ENCODE measurements around the gene ZNF575. TPM values are rescaled to one million over a fixed set of nuclear protein-coding genes. Genes with fewer than 3 reads are reported as not detected.
A peak's percentile ranks its signal among the peaks of the same experiment; 100 is the strongest.

Gene ZNF575
- total and polyA plus RNA-seq, 2 donors (not counting 3 experiments of a cell fraction or from before 2014, with no cell fraction given) = 0.57 to 3.0 TPM

DNA sequence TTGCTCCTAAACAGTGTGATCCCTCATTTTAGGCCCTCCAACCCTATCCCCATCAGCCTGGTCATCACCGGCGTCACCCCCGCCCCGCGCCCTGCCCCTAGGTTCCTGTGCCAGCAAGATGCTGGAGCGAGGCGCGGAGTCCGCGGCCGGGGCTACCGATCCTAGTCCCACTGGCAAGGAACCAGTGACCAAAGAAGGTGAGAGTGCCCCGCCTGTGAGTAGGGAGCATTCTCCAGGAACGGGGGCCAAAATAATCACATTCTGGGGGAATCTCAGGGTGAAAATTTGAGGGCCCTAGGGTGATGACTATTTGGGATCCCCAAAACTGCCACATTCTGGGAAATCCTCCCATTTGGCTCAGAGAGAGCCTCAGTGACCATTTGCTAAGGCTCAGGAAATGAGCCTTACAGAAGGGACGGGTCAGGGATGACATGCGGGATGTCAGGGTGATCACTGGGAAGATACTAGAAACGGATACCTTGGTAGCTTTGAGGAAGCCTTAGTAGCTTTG, 1.4 kb downstream of the ZNF575 start:
- peak overlapping the region; percentile 46 for H2AFZ ChIP-seq (ENCODE audit: low read depth, low read length)
- BruUV-seq (replicated peaks) = no TSS peak
- no peak overlapping the region for H3K9ac ChIP-seq (replicated peaks; ENCODE audit: extremely low read depth, insufficient read depth, low read length)
- DNase-seq (ENCODE audit: low read depth, low spot score) (no peak), FAIRE-seq (no peak)
- TF ChIP-seq FOS (IDR thresholded peaks at IDR 0.05; ENCODE audit: borderline replicate concordance, insufficient read depth, low read length) (no peak), MYC (IDR thresholded peaks at IDR 0.05; ENCODE audit: low read depth, low read length) (no peak), POLR2AphosphoS5 (IDR thresholded peaks at IDR 0.05; ENCODE audit: insufficient read depth, low read depth, low read length) (no peak), EZH2 (IDR thresholded peaks at IDR 0.05; ENCODE audit: borderline replicate concordance, low read depth, low read length, severe bottlenecking) (no peak), POLR2A (IDR thresholded peaks at IDR 0.05; ENCODE audit: low read depth, low read length) (no peak), JUN (IDR thresholded peaks at IDR 0.05; ENCODE audit: borderline replicate concordance, insufficient read depth, insufficient read length, low read depth) (no peak), GATA2 (IDR thresholded peaks at IDR 0.05; ENCODE audit: insufficient read depth, insufficient read length, low read depth, low read length) (no peak)
- TF ChIP-seq, protein P1, sequence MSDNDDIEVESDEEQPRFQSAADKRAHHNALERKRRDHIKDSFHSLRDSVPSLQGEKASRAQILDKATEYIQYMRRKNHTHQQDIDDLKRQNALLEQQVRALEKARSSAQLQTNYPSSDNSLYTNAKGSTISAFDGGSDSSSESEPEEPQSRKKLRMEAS (IDR thresholded peaks at IDR 0.05; ENCODE audit: insufficient read depth, insufficient read length) = no peak
- TF ChIP-seq, protein P2, sequence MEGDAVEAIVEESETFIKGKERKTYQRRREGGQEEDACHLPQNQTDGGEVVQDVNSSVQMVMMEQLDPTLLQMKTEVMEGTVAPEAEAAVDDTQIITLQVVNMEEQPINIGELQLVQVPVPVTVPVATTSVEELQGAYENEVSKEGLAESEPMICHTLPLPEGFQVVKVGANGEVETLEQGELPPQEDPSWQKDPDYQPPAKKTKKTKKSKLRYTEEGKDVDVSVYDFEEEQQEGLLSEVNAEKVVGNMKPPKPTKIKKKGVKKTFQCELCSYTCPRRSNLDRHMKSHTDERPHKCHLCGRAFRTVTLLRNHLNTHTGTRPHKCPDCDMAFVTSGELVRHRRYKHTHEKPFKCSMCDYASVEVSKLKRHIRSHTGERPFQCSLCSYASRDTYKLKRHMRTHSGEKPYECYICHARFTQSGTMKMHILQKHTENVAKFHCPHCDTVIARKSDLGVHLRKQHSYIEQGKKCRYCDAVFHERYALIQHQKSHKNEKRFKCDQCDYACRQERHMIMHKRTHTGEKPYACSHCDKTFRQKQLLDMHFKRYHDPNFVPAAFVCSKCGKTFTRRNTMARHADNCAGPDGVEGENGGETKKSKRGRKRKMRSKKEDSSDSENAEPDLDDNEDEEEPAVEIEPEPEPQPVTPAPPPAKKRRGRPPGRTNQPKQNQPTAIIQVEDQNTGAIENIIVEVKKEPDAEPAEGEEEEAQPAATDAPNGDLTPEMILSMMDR (IDR thresholded peaks at IDR 0.05; ENCODE audit: extremely low read depth in 1 of 2, insufficient read depth in 1 of 2, low read depth in 1 of 2, low read length in 2 of 2) = no peak
- CTCF ChIA-PET = interaction anchor here (1.1 to 6.2 kb wide), 9 partner anchors 9 to 417 kb away, joined by 3 to 118 read pairs (median 17); partner anchors contain the start of genes IRGQ, ZNF221 and ZNF576
- intact Hi-C loops (cut with micrococcal nuclease) (loop anchor here (1.0 to 2.0 kb wide), 3 partner anchors 20 to 221 kb away; partner anchors contain the start of genes PINLYP and XRCC1), dilution Hi-C loops (cut with MboI; ENCODE audit: extremely low pct_ligation_motif_present, low sequenced_read_pairs) (no loop called here)
- peak overlapping the region in 2 of 3 experiments; percentile 6 to 20 for H3K4me3 ChIP-seq (replicated peaks in 1 of 3; ENCODE audit: insufficient read depth in 1 of 3, low read depth in 1 of 3, low read length in 3 of 3)
- no peaks in the 10 kb centered on the region for H4K20me1 ChIP-seq (replicated peaks; ENCODE audit: control insufficient read depth, extremely low read depth, insufficient read depth, low read length)
- peak overlapping the region; percentile 22 for H3K4me2 ChIP-seq (ENCODE audit: insufficient read depth, low read length)
- POLR2A ChIA-PET = interaction anchor here (0.6 to 1.3 kb wide), 2 partner anchors 9 to 401 kb away, joined by 3 read pairs; partner anchors contain the start of gene ZNF45
- H3K27me3 ChIP-seq (ENCODE audit: control insufficient read depth in 2 of 2, insufficient read depth in 2 of 2, low read length in 2 of 2) = no peaks in the 10 kb centered on the region
- no peaks in the 10 kb centered on the region for H3K9me1 ChIP-seq (replicated peaks; ENCODE audit: control insufficient read depth, extremely low read depth, insufficient read depth, low read length)
- no peak overlapping the region for H3K27ac ChIP-seq (ENCODE audit: insufficient read depth, low read depth, low read length)
- no peaks in the 10 kb centered on the region for H3K36me3 ChIP-seq (ENCODE audit: control insufficient read depth in 2 of 2, extremely low read depth in 1 of 2, insufficient read depth in 2 of 2, low read length in 2 of 2)
- no peaks in the 10 kb centered on the region for H3K79me2 ChIP-seq (ENCODE audit: control insufficient read depth, insufficient read depth, low read length)
- H3K4me1 ChIP-seq (ENCODE audit: control insufficient read depth, extremely low read depth, insufficient read depth, low read length) = peaks cover 10% of the 10 kb centered on the region
- no peaks in the 10 kb centered on the region for H3K9me3 ChIP-seq (replicated peaks; ENCODE audit: control insufficient read depth, insufficient read depth, low read length)

All from endothelial cell of umbilical vein (primary cell).